Measurements from ENCODE around the gene B4GALNT1.

Gene B4GALNT1

DNA sequence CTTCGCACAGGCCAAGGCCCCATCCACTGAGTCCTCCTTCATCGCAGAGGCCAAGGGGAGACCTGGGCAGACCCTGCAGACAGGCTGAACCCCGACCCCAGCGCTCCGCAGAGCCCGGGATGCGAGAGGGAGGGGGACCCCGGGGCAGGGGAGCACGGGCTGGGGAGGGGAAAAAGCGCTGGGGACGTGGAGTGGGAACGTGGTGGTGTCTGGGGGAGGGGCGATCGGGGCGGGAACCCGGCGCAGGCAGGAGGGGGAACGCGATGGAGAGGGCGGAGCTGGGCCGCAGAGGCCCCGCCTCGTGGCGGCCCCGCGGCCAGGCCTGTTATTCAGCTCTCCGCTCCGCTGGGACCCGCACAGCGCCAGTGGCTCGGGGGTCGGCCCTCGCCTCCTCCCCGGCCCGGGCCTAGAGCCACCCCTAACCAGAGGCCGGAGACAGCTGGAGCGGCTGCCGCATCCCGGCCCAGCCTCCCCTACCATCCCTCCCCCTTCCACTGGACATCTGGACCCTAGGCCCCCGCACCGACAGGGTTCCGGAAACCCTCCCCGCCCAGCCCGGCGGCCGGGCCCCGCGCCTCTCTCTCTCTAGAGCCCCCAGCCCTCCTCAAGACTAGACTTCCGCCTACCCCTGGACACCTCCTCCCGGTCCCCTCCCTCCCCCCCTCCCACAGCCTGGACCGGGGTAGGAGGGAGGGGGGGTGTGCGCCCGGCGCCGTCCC is 21.7 kb downstream of the B4GALNT1 start, which contains the start of gene ARHGEF25:
Gene ARHGEF25, plus strand, starts transcription at position 328 of the 719 bp plus-strand sequence. CDS start 460 bp downstream, outside the sequence.
- Histone ChIP-seq H3K27me3 (ENCODE audit: low read depth, low read length) (peaks cover 15% of the 10 kb centered on the region), H3K27ac (ENCODE audit: low read length) (peak within 1 kb of the TSS; percentile 92), H3K9me3 (ENCODE audit: control insufficient read depth in 1 of 2, low read length in 2 of 2) (no peaks in the 10 kb centered on the region), H3K4me3 (ENCODE audit: low read depth in 1 of 2, low read length in 2 of 2) (peak within 1 kb of the TSS; percentile 57 to 74), H3K36me3 (ENCODE audit: control insufficient read depth in 1 of 2, insufficient read depth in 2 of 2, low read length in 2 of 2) (peaks cover 6 to 36% of the 10 kb centered on the region in 2 donors), H3K4me1 (ENCODE audit: control insufficient read depth in 1 of 2, insufficient read depth in 2 of 2, low read length in 2 of 2) (peaks cover 0 to 70% of the 10 kb centered on the region in 2 donors)

DNA sequence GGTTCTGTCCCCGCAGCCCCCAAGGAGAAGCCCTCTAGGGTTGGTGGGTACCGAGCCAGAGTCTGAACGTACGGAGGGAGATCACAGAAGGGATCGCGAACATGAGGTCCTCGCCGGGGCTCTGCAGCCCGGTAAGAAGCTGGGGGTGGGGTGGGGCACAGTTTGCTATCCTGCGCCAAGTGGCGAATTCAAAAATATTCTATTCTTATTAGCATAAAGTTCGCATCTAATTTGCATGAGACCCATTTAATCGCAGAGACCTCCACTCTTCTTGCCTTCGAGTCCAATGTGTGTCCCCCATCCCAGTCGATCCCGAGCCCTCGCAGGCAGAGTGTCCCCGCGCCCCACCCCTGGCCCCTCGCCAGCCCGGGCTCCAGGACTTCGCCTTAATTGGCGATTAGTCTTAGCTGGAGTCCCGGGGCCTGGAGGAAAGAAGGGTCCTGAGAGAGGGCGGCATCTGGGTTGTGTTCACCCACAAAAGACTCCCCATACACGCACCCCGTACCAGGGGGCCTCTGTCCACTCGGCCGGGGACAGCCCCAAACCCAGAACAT is 22.4 kb downstream of the B4GALNT1 start:
- Histone ChIP-seq H3K27me3 (ENCODE audit: low read depth, low read length) (peaks cover 15% of the 10 kb centered on the region), H3K9me3 (ENCODE audit: control insufficient read depth in 1 of 2, low read length in 2 of 2) (no peaks in the 10 kb centered on the region), H3K27ac (ENCODE audit: low read length) (peak overlapping the region; percentile 92), H3K36me3 (ENCODE audit: control insufficient read depth in 1 of 2, insufficient read depth in 2 of 2, low read length in 2 of 2) (peaks cover 3 to 33% of the 10 kb centered on the region in 2 donors), H3K4me1 (ENCODE audit: control insufficient read depth in 1 of 2, insufficient read depth in 2 of 2, low read length in 2 of 2) (peaks cover 1 to 74% of the 10 kb centered on the region in 2 donors), H3K4me3 (ENCODE audit: low read depth in 1 of 2, low read length in 2 of 2) (peak overlapping the region; percentile 53 to 74)

DNA sequence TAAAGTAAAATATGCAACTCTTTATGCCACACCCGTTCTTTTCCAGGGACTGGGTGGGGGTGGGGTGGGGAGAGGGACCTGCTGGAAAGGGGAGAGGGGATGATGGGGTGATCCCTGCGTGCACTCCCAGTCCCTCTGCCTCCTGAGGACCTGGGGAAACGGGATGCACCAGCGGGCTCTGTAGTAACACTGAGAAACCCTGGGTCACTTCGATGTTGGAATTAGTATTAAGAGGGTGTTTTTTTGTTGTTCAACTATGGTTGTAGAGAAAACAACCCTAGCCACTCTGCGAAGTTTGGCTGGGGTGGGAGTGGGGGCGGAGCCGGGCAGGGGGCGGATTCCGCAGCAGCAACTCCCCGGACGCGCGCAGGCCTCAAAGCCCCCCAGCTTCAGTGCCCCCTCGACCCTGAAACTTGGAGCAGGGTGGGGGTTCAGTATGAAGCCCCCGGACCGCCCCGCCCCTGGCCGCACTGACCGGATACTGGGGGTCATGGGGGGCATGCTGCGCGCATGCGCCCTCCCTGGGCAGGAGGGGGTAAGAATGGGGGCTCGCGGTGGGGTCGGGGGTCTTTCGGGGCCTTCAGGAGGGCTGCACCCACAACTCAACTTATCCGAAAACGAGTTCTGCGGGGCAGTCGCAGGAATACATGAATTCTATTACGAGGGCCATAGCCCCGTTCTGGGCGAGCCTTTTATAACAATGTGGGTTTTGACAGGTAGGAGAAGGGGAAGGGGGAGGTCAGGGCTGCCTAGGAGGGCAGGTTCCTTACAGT is 23.0 kb downstream of the B4GALNT1 start:
- Histone ChIP-seq H3K36me3 (ENCODE audit: control insufficient read depth in 1 of 2, insufficient read depth in 2 of 2, low read length in 2 of 2) (peaks cover 0 to 26% of the 10 kb centered on the region in 2 donors), H3K4me3 (ENCODE audit: low read depth in 1 of 2, low read length in 2 of 2) (peak overlapping the region; percentile 53 to 74), H3K27me3 (ENCODE audit: low read depth, low read length) (peaks cover 15% of the 10 kb centered on the region), H3K9me3 (ENCODE audit: control insufficient read depth in 1 of 2, low read length in 2 of 2) (no peaks in the 10 kb centered on the region), H3K4me1 (ENCODE audit: control insufficient read depth in 1 of 2, insufficient read depth in 2 of 2, low read length in 2 of 2) (peaks cover 6 to 73% of the 10 kb centered on the region in 2 donors), H3K27ac (ENCODE audit: low read length) (peak overlapping the region; percentile 92)

DNA sequence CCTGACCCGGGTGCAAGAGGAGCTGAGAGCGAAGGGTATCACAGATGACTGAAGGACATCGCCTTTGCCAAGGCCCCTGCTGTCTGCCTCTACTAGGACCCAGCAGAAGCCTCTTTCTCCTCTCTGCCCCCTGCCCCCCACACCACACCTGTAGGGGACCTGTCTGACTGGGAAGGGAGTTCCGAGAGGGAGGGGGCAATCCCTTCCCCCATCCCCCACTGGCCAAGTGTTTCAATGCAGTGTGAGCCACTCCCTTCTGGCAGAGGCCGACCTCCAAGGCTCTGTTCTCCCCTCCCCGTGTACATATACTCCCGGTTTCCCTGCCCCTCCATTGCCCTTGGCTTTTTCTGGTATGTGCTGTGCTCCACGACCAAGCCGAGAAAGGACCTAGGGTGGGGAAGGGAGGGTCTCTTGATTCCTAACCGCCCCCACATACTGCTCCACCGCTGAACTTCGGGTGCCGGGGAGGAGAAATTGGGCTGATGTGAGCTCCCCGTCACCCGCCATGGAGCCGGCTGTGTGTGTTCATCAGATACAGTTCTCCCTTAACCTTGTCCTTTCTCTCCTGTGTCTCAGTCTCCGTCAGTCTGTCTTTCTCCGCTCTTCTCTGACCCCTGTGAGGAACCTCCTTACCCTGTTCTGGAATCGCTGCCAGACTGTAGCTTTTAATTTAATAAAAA is 23.8 kb downstream of the B4GALNT1 start:
- Histone ChIP-seq H3K4me3 (ENCODE audit: low read depth in 1 of 2, low read length in 2 of 2) (peak overlapping the region in 1 of 2 donors; percentile 33), H3K27ac (ENCODE audit: low read length) (no peak overlapping the region), H3K4me1 (ENCODE audit: control insufficient read depth in 1 of 2, insufficient read depth in 2 of 2, low read length in 2 of 2) (peaks cover 6 to 68% of the 10 kb centered on the region in 2 donors)

DNA sequence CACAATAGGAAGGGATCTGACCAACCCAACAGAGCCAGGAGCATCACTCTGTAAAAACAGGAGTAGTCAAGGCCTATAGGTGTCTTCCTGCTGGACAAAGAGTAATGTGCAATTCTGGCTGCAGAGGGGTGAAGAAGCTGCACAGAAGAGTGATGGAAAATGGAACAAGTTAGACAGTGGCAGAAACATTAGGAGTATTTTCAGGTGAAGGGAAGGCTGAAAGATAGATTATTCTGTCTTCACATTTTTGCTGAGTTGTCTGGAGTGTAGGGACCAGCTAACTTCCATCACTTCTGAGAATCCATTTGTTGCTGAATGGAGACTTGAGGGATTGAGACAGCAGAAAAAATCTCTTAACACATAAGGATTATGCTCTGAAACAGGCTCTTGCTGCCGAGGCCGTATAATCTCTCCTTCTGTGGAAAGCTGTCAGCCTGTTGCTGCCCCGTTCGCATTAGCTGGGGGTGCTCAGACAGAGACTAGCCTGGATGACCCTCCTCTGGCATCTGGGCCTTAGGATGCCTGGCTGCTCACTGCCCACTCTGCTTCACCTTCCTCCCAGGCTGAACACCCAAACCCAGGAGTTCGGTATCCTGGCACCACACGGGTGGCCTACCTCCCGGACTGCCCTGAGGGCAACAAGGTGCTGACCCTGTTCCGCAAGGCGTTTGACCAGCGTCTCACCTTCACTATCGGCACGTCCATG is 24.9 kb downstream of the B4GALNT1 start:
- Histone ChIP-seq H3K4me1 (ENCODE audit: control insufficient read depth in 1 of 2, insufficient read depth in 2 of 2, low read length in 2 of 2) (peaks cover 9 to 65% of the 10 kb centered on the region in 2 donors), H3K27ac (ENCODE audit: low read length) (no peak overlapping the region), H3K27me3 (ENCODE audit: low read depth, low read length) (peaks cover 15% of the 10 kb centered on the region), H3K36me3 (ENCODE audit: control insufficient read depth in 1 of 2, insufficient read depth in 2 of 2, low read length in 2 of 2) (peaks cover 0 to 19% of the 10 kb centered on the region in 2 donors), H3K9me3 (ENCODE audit: control insufficient read depth in 1 of 2, low read length in 2 of 2) (no peaks in the 10 kb centered on the region), H3K4me3 (ENCODE audit: low read depth in 1 of 2, low read length in 2 of 2) (no peak overlapping the region)

More for the DNA sequence above, 23.8 kb downstream of the B4GALNT1 start:
- peaks cover 0 to 25% of the 10 kb centered on the region in 2 donors for H3K36me3 ChIP-seq (ENCODE audit: control insufficient read depth in 1 of 2, insufficient read depth in 2 of 2, low read length in 2 of 2)
- peaks cover 15% of the 10 kb centered on the region for H3K27me3 ChIP-seq (ENCODE audit: low read depth, low read length)
- H3K9me3 ChIP-seq (ENCODE audit: control insufficient read depth in 1 of 2, low read length in 2 of 2): no peaks in the 10 kb centered on the region

DNA sequence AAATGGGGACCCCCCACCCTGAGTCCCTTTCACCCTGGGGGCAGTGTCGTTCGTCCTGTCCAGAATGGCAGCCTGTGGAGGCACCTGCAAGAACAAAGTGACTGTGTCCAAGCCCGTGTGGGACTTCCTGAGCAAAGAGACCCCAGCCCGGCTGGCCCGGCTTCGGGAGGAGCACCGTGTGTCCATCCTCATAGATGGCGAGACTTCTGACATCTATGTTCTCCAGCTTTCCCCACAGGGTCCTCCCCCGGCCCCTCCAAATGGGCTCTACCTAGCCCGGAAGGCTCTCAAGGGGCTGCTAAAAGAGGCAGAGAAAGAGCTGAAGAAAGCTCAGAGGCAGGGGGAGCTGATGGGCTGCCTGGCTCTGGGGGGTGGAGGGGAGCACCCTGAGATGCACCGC is 26.2 kb downstream of the B4GALNT1 start:
- H3K4me1 ChIP-seq (ENCODE audit: control insufficient read depth in 1 of 2, insufficient read depth in 2 of 2, low read length in 2 of 2): peaks cover 9 to 52% of the 10 kb centered on the region in 2 donors
- no peaks in the 10 kb centered on the region for H3K9me3 ChIP-seq (ENCODE audit: control insufficient read depth in 1 of 2, low read length in 2 of 2)
- H3K36me3 ChIP-seq (ENCODE audit: control insufficient read depth in 1 of 2, insufficient read depth in 2 of 2, low read length in 2 of 2): peaks cover 8 to 26% of the 10 kb centered on the region in 2 donors
- no peak overlapping the region for H3K27ac ChIP-seq (ENCODE audit: low read length)
- peaks cover 8% of the 10 kb centered on the region for H3K27me3 ChIP-seq (ENCODE audit: low read depth, low read length)
- no peak overlapping the region for H3K4me3 ChIP-seq (ENCODE audit: low read depth in 1 of 2, low read length in 2 of 2)

DNA sequence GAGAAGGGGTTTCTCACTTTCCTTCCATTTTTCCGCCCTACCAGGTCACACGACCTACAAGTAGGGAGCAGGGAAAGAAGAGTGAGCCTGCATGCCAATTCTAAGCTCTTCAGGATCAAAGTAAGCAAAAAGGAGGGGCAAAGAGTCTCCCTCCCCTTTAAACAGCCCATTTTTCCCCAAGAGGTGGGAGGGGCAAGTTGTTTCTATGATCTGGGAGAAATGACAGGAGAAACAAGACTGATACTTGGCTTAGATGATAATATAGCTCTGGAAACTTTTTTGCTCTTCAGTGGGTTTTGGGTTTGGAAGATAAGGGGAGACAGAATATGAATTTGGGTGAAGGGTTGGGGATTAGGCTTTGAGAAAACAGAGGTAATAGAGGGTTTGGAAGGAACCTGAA is 26.6 kb downstream of the B4GALNT1 start:
- no peak overlapping the region for H3K27ac ChIP-seq (ENCODE audit: low read length)
- no peaks in the 10 kb centered on the region for H3K9me3 ChIP-seq (ENCODE audit: control insufficient read depth in 1 of 2, low read length in 2 of 2)
- H3K27me3 ChIP-seq (ENCODE audit: low read depth, low read length): peaks cover 8% of the 10 kb centered on the region

DNA sequence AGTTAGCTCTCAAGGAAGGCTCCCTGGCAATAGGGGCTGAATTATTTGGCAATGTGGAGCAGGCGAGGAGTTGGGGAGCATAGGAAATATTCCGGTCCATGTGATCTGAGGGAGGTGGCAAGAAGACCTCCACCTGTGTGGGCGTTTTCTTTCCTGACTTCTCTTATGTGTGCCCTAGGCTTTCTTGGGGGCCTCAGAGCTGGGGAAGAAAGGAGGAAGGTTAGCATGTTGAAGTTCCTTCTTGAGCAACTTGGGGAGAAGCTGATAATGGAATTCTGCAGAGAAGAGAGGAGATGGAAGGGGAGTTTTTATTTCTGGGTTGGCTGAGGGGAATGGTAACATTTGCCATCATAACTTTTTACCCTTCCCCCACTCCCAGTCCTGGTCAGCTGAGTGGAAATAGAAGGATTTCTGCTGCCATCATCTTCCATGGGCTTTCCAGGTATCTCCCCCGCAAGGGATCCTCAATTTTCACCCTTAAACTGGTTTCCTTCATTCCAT is 27.1 kb downstream of the B4GALNT1 start:
- H3K27ac ChIP-seq (ENCODE audit: low read length): peak overlapping the region; percentile 16
- peaks cover 3% of the 10 kb centered on the region for H3K27me3 ChIP-seq (ENCODE audit: low read depth, low read length)
- peaks cover 9 to 46% of the 10 kb centered on the region in 2 donors for H3K4me1 ChIP-seq (ENCODE audit: control insufficient read depth in 1 of 2, insufficient read depth in 2 of 2, low read length in 2 of 2)
- H3K9me3 ChIP-seq (ENCODE audit: control insufficient read depth in 1 of 2, low read length in 2 of 2): no peaks in the 10 kb centered on the region
- H3K4me3 ChIP-seq (ENCODE audit: low read depth in 1 of 2, low read length in 2 of 2): peak overlapping the region; percentile 64 to 86
- peaks cover 16 to 35% of the 10 kb centered on the region in 2 donors for H3K36me3 ChIP-seq (ENCODE audit: control insufficient read depth in 1 of 2, insufficient read depth in 2 of 2, low read length in 2 of 2)

More for the DNA sequence above, 26.6 kb downstream of the B4GALNT1 start:
- H3K4me1 ChIP-seq (ENCODE audit: control insufficient read depth in 1 of 2, insufficient read depth in 2 of 2, low read length in 2 of 2): peaks cover 9 to 51% of the 10 kb centered on the region in 2 donors
- H3K4me3 ChIP-seq (ENCODE audit: low read depth in 1 of 2, low read length in 2 of 2): no peak overlapping the region
- H3K36me3 ChIP-seq (ENCODE audit: control insufficient read depth in 1 of 2, insufficient read depth in 2 of 2, low read length in 2 of 2): peaks cover 12 to 31% of the 10 kb centered on the region in 2 donors

DNA sequence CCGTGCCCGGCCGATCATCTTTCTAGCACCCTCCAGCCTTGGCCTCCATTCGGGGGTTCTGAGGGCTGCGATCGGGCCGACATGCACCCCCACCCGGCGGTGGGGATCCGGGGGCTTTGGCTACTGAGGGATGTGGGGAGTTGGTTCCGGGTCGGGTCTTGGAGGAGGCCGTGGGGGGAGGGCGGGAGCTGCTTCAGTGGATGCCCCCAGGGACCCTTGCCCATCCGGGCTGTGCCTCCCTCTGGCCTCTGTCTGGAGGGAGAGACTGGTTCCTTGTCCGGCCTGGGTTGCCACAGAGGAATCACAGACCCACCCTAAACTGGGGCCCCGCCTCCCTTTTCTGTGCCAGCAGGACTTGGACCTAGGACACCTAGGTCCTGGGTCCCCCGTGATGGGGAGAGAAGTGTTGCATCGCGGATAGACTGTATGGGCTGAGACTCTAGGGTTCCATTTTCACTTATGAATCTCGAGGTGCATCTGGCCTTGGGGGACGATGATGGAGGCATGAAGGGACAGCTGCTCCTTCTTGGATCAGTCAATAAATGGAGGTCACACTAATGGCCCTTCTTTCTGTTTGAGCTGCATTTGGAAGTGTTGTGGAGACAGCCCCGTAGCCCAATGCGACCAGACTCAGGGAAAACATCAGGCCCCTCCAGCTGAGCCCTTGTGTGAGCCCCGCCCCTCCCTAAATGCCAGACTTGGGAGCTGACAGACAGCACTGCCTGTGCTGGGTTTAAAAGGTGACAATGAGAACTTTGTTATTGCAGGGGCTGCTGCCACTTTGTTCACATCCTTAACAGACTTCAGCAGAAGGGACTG is 27.8 kb downstream of the B4GALNT1 start:
- H3K4me1 ChIP-seq (ENCODE audit: control insufficient read depth in 1 of 2, insufficient read depth in 2 of 2, low read length in 2 of 2): peaks cover 9 to 41% of the 10 kb centered on the region in 2 donors
- peaks cover 22 to 42% of the 10 kb centered on the region in 2 donors for H3K36me3 ChIP-seq (ENCODE audit: control insufficient read depth in 1 of 2, insufficient read depth in 2 of 2, low read length in 2 of 2)
- H3K4me3 ChIP-seq (ENCODE audit: low read depth in 1 of 2, low read length in 2 of 2): peak overlapping the region; percentile 64 to 86
- H3K27ac ChIP-seq (ENCODE audit: low read length): peak overlapping the region; percentile 16
- H3K27me3 ChIP-seq (ENCODE audit: low read depth, low read length): no peaks in the 10 kb centered on the region
- H3K9me3 ChIP-seq (ENCODE audit: control insufficient read depth in 1 of 2, low read length in 2 of 2): no peaks in the 10 kb centered on the region

Measured in muscle layer of duodenum (tissue), 2 donors.